Measurements from ENCODE around the gene HDGF. TPM values are rescaled to one million over a fixed set of nuclear protein-coding genes. Genes with fewer than 3 reads are reported as not detected.
A peak's percentile ranks its signal among the peaks of the same experiment; 100 is the strongest.

HDGF gene
- total RNA-seq, 1 donor from 2014 or later: 147 TPM

DNA sequence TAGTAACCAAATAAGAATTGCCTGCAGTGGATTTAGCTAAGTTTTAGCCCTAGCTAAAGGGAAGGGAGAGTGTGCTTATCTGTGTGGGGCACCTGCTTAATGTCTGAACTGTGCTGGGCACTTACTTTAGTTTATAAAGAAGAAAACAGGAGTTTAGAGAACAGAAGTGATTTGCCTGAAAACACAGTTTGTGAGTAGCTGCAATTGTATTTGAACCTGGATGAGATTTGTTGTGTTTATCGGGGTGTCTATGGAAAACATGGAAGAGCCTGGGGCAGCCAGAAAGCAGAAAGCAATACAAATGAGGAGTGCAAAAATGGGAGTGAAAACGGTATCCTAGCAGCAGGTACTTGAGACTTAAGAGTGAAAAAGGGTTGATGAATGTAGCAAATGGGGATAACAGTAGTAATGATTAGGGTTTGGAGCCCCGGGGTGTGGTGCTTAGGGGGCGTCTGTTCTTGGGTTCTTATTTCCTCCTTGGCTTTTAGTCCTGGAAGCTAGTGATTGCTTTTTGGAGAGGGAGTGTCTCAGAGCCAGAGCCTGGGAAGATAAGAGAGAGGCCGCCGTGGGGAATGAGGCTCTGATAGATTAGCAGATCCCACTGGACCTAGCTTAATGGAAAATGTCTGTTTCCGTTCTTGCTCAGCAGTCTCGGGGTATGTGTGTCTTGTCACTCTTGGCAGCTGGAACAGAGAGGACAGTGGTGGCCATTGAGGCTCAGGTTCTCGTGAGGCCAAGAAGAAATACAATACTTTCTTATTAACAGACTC, 21.4 kb upstream of the HDGF start:
- DNase-seq: peak; percentile 44
- Mint-ChIP-seq H3K4me3 (ENCODE audit: unreplicated experiment) (peak overlapping the region; percentile 66), H3K27me3 (ENCODE audit: unreplicated experiment) (peaks cover 4% of the 10 kb centered on the region), H3K4me1 (ENCODE audit: low read depth, unreplicated experiment) (peaks cover 38% of the 10 kb centered on the region), H3K9me3 (ENCODE audit: unreplicated experiment) (peaks cover 7% of the 10 kb centered on the region), H3K36me3 (ENCODE audit: unreplicated experiment) (no peaks in the 10 kb centered on the region), H3K27ac (ENCODE audit: unreplicated experiment) (peak overlapping the region; percentile 39)
- TF ChIP-seq, protein P1, sequence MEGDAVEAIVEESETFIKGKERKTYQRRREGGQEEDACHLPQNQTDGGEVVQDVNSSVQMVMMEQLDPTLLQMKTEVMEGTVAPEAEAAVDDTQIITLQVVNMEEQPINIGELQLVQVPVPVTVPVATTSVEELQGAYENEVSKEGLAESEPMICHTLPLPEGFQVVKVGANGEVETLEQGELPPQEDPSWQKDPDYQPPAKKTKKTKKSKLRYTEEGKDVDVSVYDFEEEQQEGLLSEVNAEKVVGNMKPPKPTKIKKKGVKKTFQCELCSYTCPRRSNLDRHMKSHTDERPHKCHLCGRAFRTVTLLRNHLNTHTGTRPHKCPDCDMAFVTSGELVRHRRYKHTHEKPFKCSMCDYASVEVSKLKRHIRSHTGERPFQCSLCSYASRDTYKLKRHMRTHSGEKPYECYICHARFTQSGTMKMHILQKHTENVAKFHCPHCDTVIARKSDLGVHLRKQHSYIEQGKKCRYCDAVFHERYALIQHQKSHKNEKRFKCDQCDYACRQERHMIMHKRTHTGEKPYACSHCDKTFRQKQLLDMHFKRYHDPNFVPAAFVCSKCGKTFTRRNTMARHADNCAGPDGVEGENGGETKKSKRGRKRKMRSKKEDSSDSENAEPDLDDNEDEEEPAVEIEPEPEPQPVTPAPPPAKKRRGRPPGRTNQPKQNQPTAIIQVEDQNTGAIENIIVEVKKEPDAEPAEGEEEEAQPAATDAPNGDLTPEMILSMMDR (IDR thresholded peaks at IDR 0.05; ENCODE audit: partially characterized antibody, unreplicated experiment): no peak

DNA sequence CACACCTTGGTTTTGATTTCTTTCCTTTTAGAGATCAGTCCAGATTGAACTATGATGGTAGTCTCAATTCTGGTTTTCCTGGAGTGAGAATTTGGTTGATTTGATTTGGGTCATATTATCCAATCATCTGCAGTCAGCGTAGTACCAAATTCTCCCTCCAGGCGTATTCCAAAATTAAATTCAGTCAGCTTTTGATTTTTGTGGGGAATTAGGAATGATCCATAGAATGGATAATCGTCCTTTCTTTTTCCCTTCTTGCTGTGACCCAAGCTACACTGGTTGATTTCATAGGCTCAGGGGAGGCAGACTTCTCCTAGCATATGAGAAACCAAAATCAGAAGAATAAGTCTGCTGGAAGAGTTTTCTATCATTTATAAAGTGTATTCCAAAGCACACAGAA, 20.7 kb upstream of the HDGF start:
- peak overlapping the region; percentile 66 for H3K4me3 Mint-ChIP-seq (ENCODE audit: unreplicated experiment)
- H3K36me3 Mint-ChIP-seq (ENCODE audit: unreplicated experiment): no peaks in the 10 kb centered on the region
- peaks cover 38% of the 10 kb centered on the region for H3K4me1 Mint-ChIP-seq (ENCODE audit: low read depth, unreplicated experiment)
- H3K9me3 Mint-ChIP-seq (ENCODE audit: unreplicated experiment): peaks cover 7% of the 10 kb centered on the region
- DNase-seq: no peak
- peaks cover 4% of the 10 kb centered on the region for H3K27me3 Mint-ChIP-seq (ENCODE audit: unreplicated experiment)
- TF ChIP-seq, protein P1 (IDR thresholded peaks at IDR 0.05; ENCODE audit: partially characterized antibody, unreplicated experiment): peak; percentile 45
- H3K27ac Mint-ChIP-seq (ENCODE audit: unreplicated experiment): no peak overlapping the region

DNA sequence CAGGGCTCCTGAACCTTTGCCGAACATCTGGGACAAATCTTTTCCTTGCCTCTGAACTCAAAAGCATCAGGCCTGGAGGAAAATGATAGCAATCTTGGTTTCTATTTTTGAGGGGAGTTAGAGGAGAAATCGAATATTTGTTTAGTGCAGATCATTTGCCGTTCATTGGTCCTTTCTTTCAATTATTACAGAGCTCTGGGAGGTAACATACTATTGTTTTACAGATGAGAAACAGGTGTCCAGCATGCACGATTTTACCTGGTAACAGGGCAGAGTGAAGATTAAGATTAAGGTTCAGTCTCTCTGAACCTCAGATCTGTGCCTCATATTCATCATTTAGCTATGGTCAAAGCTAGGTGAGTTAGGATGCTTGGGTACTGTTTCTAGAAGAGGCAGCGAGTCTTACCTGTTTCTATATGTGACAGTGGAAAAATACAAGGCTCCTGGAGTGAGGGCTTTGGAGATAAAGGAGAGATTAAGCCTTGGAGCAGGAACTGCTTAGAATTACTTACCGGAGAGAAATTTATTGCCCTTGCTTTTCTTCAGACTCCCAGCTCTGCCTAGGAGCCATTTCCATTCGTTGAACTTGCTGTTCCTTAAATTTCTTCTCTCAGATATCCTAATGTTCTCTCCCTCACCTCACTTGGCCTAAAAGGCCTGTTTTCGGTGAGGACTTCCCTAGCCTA, 17.3 kb upstream of the HDGF start:
- TF ChIP-seq, protein P1 (IDR thresholded peaks at IDR 0.05; ENCODE audit: partially characterized antibody, unreplicated experiment): no peak
- no peak for DNase-seq
- Mint-ChIP-seq H3K4me3 (ENCODE audit: unreplicated experiment) (no peak overlapping the region), H3K27ac (ENCODE audit: unreplicated experiment) (peak overlapping the region; percentile 82), H3K36me3 (ENCODE audit: unreplicated experiment) (no peaks in the 10 kb centered on the region), H3K9me3 (ENCODE audit: unreplicated experiment) (peaks cover 7% of the 10 kb centered on the region), H3K27me3 (ENCODE audit: unreplicated experiment) (peaks cover 6% of the 10 kb centered on the region), H3K4me1 (ENCODE audit: low read depth, unreplicated experiment) (peaks cover 35% of the 10 kb centered on the region)

DNA sequence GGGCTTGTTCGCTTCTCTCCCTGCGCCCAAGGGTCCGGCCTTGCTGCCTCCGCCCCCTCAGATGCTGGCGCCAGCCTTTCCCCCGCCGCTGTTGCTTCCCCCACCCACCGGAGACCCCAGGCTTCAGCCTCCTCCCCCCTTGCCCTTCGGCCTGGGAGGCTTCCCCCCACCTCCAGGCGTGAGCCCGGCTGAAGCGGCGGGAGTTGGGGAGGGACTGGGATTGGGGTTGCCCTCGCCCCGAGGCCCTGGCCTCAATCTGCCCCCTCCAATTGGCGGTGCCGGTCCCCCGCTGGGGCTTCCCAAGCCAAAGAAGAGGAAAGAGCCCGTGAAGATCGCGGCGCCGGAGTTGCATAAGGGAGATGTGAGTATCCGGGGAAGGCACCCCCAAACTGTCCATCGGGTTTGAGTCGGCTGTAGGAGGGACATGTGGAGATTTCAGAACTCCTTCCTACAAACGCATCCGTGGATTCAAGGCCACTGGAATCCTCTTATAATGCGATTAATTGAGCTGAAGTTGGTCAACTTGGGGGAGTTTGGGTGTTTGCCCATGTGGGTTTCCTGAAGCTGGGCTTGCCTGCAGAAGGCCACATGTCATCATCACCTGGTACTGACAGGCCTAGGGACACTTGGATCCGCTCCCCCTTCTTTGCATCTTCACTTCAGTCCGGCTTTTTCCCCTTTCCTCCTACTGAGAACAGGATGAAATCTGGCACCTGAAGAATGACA, 16.6 kb upstream of the HDGF start:
- Mint-ChIP-seq H3K4me3 (ENCODE audit: unreplicated experiment) (no peak overlapping the region), H3K9me3 (ENCODE audit: unreplicated experiment) (peaks cover 7% of the 10 kb centered on the region), H3K36me3 (ENCODE audit: unreplicated experiment) (no peaks in the 10 kb centered on the region), H3K4me1 (ENCODE audit: low read depth, unreplicated experiment) (peaks cover 29% of the 10 kb centered on the region), H3K27ac (ENCODE audit: unreplicated experiment) (peak overlapping the region; percentile 82), H3K27me3 (ENCODE audit: unreplicated experiment) (peaks cover 6% of the 10 kb centered on the region)
- TF ChIP-seq, protein P1 (IDR thresholded peaks at IDR 0.05; ENCODE audit: partially characterized antibody, unreplicated experiment): no peak
- peak; percentile 34 for DNase-seq

Data from glutamatergic neuron (in vitro differentiated cells).